CD4-positive, alpha-beta T cell treated with Interleukin-1 beta for 1 hour (primary cell): Measurements from ENCODE around the gene ATXN10.
"Not testable (repeated sequence)": the region's sequence is repeated elsewhere in the genome, so short reads cannot be mapped to it uniquely, and the experiment has no call there.

Experiments
- DNase-seq, 2 donors: peaks; one replicate each; pipeline ENCODE4 v3.0.0-alpha.2; 2020 to 2022

The ATXN10 gene

DNA sequence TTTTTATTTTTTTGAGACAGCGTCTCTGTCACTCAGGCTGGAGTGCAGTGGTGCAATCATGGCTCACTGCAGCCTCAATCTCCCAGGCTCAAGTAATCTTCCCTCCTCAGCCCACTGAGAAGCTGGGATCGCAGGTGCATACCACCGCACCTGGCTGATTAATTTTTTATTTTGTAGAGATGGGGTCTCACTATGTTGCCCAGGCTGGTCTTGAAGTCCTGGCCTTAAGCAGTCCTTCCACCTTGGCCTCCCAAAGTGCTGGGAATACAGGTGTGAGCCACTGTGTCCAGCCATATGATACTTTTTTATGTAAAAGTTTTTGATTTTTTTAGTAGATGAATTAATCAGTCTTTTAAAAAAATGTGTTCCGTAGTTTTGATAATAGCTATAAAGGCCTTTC, 42.8 kb downstream of the ATXN10 start:
- not testable (repeated sequence) for DNase-seq

DNA sequence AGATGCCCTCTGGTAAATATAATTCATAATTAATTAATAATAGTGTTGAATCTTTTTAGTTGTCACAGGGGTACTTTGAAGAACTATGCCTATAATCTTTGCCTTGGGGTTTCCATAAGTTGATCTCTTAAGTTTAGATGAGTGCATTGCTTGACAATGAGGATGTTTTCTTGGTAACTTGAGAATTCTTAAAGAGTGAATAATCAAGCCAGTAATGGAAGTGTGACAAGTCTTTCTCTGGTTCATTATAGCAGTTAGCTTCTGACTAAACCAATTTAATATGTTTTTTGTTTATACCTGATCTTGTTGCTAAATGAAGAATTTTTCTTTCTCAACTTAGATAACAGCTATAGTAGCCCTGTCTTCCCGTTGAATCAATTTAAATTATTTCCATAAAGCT, 46.2 kb downstream of the ATXN10 start:
- no peak for DNase-seq

DNA sequence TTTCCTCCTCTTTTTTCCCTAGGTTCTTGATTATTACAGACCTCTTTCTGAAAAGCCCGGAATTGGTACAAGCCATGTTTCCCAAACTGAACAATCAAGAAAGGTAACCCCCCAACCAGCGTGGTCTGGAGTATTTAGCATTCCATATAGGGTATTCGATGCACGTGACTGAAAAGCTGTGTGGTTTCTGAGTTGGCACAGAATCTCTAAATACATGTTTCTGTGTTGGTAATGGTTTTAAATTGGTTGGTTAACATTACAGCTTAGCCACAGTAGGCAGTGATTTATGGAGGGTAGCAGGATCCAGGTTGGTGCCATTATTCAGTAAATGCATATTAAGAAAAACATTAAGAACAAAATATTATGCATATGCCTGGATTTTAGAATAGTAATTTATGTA, 46.8 kb downstream of the ATXN10 start:
- no peak for DNase-seq

DNA sequence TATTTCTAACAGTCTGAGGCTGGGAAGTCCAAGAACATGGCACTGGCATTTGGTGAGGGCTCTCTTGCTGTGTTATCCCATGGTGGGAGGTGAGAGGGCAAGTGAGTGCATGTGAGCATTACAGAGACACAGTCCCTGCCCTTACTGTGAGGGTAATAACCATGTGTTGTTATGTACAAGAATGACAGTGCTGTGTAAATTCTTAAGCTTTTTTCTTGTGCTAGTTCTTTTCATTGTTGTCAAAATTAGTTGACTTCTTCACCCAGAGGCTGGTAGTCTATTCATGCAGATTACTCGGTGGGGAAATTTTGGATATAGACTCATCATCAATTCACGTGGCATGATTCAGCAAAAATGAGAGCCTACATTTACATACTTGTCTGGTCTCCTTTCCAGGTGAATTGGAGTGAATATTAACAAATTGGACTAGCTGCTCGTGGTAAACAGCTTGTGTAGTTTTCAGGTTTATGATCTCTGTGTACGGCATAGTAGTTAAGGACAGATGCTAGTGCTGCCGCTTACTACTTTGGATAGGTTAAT, 49.3 kb downstream of the ATXN10 start:
- no peak for DNase-seq

DNA sequence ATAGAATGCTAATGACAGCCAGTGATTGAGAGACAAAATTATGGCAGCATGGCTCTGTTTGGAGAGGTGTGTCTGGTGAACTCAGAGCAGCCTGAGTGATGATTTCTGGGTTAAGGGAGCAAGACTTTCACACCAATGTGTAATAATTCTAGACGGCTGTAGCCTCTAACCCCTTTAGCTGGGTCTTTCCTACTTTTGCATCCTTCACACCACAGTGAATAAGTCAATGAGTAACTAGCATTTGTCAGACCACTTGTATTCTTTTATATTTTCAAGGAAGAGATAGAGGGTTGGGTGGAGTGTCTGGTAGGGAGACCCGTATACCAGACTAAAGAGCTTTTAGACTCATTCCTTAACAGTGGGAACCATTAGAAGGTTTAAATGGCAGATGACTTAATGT, 50.4 kb downstream of the ATXN10 start:
- no peak for DNase-seq

DNA sequence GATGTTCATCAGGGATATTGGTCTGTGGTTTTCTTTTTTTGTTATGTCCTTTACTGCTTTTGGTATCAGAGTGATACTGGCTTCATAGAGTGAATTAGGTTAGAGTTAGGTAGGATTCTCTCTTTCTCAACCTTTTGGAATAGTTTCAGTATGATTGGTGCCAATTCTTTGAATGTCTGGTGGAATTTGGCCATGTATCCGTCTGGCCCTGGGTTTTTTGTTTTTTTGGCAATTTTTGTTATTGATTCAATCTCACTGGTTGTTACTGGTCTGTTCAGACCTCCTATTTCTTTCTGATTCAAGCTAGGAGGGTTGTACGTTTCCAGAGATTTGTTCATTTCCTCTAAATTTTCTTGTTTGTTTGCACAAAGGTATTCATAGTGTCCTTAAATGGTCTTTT, 54.4 kb downstream of the ATXN10 start:
- no peak for DNase-seq

DNA sequence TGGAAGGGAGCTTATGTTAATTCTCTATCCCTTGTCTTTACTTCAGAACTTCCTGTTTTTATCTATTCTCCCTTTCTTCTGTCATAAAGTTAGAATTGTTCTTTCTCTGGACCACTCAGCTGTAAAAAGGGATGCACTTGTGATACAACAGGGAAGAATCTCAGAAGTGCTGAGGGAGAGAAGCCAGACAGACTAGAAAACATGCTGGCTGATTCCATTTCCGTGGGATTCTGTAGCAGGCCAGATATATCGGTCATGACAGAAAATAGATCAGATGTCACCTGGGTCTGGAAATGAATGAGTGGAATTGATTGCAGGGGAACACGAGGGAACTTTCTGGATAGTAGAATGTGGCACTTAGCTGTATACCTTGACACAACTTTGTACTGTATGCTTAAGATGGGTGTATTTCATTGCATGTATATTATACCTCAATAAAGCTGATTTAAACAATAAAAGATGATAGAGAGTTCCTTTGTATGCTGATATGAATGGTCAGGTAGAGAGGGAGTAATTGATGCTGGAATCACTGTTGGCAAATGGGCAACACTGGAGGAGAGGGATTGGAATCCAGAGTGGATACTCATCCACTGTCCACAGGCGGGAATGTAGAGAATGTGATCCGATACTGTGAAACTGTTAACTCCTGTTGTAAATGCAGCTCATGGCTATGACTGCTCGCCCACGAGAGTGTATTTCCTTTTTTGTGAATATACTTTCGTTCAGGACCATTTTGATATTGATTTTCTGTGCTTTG, 59.6 kb downstream of the ATXN10 start:
- DNase-seq = no peak

DNA sequence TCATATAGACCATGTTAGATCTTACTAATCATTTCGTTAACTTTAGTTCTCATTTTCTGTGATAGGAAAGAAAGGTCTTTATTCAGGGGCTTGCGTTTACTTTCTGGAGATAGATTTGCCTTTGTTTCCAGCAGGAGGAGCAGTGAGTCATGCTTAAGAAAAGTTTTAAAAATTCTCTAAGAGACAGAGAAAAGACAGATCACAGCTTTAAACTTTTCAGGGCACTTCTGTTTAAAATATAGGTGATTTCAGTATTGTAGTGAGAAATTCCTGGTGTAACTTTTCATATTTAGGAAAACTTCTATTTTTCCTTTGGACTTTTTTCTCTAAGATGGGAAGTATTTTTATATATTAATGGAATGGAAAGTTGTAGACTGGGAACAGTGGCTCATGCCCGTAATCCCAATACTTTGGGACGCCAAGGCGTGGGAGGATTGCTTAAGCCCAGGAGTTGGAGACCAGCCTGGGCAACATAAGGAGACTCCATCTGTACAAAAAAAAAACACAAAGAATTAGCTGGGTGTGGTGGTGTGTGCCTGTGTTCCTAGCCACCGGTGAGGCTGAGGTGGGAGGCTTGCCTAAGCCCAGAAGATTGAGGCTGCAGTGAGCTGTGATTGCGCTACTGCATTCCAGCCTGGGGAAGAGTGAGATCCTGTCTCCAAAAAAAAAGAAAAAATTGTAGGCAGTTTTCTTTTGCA, 60.3 kb downstream of the ATXN10 start:
- DNase-seq = no peak

DNA sequence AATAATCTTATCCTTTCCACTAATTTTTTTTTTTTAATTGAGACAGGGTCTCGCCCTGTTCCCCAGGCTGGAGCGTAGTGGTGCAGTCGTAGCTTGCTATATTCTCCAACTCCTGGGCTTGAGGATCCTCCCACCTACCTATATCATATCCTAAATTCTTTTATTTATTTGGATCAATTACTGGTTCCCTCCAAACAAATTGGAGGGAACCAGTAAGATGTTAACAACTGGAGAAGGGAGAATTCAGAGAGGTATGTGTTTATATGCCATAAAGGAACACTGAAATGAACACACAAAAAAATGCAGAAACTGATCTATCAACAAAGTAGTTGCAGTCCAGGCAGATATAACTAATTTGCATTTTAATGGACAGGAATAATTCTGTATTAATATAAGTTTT, 63.6 kb downstream of the ATXN10 start:
- DNase-seq = no peak

DNA sequence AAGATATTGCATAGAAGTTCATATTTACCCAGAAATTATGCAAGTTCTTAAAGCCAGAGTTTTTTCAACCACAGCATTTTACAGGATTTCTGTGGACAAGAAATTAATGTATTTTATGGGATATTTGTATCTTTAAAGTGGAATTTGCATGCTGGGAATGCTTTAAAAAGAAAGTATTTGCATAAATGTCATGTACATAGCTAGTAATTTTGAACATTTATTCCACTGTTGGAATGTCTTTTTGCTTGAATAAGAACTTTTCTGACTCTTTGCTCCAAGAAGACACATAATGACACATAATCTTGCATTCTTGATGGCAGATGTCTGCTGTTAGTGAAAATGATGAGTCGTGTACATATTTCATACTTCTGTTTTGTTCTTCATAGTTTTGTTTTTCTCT, 66.6 kb downstream of the ATXN10 start:
- no peak for DNase-seq

DNA sequence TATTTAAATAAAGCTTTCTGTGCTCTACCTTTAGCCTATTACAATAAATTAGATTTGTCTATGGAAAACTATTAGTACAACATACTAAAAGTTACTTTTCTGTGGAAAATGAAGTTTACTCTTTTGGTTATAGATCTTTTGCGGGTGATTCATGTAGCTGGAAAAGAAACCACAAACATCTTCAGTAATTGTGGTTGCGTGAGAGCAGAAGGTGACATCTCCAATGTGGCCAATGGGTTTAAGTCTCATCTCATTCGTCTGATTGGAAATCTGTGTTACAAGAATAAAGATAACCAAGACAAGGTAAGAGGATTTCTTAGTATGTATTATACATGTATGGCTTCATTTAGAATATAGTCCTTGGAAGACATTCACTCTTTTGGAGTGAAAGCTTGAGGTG, 68.6 kb downstream of the ATXN10 start:
- DNase-seq = no peak

DNA sequence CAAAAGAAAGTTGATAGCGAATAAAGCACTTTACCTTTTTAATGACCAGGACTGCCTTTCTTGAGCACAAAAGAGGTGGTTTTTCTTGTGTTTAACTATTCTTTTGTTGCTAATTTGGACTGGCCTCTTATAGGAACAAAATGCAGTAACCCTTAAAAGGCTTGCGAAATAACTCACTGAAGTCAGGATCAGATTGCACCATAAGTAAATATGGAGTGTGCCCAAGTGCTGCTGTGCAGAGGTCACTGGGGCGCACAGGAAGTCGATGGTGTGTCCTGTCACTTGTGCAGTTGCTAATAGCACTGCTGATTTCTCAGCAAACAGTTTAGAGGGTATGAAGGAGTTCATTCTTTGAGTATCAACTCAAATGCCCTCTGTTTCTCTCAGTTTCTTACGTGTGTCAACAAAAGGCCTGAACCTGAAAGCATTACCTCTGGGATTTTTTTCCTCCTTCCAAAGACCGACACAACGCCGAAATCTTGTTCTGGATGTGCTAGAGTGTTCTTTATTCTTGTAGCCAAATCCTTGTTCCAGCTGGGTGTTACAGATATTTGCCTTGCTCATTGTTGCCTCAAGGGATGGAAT, 71.3 kb downstream of the ATXN10 start:
- peak in 1 of 2 donors; percentile 5 for DNase-seq

DNA sequence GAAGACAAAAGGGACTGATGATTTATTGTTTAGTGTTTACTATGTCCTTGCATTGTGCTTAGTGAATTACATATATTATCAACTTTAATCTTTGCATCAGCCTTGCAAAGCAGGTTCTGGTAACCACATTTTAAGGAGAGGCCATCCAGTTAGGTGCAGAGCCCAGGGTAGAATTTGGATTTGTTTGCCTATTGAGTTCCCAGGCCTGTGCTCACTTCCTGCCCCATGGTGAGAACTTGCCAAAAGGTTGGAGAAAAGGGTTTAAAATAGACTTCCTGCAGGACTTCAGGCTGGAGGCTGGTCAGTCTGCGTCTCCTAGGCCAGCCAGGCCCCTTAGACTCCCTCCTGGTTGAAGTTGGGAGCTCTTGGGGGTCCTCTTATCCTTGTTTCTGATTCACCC, 72.1 kb downstream of the ATXN10 start:
- DNase-seq = no peak

DNA sequence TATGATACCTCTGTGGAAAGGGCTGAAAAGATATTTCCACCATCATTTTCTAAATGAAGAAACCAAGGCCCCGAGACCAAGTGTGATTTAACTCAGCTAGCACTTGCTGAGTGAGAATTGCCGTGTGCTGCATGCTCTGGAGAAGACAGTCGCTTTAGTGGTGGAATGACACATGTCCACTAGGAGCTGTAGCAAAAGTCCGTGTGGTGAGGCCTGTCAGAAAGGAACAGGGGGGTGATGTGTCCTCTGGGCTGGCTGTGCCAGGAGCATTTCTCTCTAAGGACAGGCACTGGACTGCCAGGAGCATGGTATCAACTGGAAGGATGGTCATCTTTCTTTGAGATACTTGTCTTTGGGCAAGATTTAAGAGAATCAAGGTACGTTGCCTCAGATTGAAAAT, 72.8 kb downstream of the ATXN10 start:
- DNase-seq = no peak

DNA sequence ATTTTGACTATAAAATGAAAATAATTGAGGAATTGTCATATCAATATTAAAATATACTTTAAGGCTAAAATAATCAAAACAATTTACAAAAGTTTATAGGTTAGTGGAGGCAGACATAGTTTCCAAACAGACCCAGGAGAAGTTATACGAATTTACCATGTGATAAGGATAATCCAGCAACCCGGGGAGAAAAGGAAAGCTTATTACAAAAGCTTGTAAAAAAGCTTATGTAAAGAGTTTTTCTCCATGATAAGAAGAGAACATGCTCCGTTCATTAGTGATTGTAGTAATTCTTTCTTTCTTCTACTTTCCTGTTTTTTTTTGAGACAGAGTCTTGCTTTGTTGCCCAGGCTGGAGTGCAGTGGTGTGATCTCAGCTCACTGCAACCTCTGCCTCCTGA, 79.0 kb downstream of the ATXN10 start:
- DNase-seq = no peak

DNA sequence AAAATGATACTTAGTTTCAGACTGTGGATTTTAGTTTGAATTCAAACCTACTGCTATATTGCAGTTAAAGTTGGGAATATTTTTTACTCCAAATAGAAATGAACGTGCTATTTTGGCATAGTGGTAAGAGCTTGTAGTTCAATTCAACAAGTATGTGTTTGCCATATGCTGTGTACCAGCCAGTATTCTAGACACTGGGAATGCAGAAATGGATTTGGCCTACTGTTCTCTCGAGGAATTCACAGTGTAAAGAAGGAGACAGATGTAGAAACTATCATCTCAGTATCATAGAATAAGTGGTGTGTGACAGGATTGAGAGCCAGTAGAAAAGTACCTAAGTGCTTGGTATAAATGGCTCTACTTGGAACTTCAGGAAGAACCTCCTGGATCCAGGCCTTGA, 80.4 kb downstream of the ATXN10 start:
- no peak for DNase-seq

DNA sequence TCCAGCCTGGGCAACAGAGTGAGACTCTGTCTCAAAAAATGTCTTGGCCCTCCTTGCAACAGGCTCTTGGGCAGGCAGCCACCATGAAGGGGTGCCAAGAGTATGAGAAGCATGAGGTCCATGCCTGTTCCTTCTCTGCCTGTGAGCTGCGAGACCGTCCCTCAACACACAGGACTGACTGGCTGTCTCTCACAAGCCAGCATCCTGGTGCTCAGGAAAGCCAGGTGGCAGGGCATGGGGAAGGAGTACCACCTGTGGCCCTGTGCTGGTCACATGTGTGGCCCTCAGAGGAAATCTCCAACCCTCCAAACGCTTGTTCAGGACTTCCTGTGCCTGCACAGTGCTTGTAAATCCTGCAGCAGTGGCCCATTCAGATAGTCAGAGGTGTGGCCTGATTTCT, 83.2 kb downstream of the ATXN10 start:
- no peak for DNase-seq

DNA sequence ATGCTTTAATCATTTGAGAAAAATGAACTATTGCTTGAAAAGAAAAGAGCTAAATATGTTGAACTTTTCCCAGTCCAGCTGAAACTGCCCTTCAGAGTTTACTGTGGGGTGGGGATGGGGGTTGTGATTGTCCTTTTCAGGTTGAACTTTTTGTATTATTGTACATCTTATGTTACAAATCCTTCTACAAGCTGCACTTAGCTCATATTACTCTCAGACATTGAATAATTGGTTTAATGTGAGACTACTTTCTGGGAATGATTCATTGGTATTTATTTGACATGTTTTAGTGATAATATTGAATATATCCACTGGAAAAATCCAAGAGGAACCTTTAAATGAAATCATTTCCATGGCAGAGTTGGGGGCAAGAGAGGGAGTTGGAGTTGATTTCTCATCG, 84.9 kb downstream of the ATXN10 start:
- DNase-seq = no peak

DNA sequence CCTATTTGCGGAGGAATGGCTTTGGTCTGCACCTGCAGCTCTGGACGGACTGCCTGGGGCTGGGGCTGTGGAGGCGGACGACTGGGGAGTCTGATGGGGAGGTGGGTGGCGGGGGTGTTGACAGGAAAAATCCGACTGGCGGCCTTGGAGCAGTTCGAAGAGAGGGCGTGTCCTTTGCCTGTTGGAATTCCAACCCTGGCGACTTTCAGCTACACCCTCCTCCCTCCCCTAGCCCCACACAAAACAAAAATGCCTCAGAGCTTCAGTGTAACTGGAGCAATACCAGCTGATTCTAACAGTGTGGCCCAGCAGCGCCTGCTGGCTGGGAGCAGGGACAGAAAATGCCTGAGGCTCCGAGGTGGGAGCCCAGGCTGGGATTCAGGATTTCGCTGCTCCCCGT, 85.4 kb downstream of the ATXN10 start:
- no peak for DNase-seq

DNA sequence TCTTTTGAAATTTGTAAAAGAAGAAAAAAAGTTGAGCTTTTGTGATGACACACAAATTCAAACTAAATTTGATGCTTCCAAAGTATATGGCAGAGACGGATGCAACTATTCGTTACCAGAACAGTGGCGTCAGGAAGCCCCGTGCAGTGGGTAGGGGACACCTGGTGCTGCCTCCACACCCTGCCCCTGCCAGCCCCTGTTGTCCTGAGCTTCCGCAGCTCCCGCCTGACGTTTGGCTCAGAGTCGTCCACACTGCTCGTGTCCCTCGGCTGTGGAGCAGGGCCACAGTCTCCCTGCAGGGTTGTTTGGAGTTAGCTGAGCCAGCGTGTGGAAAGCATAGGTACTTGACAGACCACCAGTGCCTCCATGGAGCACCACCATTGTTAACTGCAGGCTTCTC, 86.3 kb downstream of the ATXN10 start:
- no peak for DNase-seq

DNA sequence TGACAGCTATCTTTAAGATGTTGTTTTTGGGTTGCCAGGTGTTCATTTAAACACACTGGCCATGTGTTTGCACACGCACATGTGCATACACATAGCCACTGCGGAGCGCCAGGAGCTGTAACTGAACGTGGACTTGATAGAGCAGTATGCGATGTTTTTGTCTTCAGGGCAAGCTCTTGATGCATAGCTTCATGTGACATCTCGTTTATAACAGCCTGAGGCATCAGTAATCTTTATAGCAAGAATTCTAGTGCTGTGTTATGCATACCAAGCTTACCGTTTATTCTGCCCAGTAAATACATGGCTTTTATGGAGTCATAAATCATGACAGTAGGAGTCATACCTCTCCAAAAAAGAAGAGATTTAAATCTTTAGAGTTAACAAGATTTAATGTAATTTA, 87.0 kb downstream of the ATXN10 start:
- no peak for DNase-seq

DNA sequence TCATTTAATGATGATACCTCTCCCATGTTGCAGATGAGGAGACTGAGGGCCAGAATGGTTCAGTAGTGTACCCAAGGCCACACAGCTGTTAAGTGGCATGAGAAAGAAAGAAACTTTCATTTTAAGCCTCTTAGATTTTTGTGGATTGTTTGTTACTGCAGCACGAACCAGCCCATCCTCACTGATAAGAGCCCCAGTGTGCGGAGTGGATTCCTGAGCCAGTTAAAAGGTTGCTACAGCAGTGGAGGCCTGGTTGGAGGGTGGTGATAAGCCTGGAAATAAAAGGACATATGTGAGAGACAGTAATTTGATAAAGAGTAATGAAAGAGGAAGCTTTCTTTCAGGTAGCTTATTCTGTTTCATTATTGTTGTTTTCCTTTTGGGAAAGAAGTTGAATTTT, 89.0 kb downstream of the ATXN10 start:
- DNase-seq = no peak

DNA sequence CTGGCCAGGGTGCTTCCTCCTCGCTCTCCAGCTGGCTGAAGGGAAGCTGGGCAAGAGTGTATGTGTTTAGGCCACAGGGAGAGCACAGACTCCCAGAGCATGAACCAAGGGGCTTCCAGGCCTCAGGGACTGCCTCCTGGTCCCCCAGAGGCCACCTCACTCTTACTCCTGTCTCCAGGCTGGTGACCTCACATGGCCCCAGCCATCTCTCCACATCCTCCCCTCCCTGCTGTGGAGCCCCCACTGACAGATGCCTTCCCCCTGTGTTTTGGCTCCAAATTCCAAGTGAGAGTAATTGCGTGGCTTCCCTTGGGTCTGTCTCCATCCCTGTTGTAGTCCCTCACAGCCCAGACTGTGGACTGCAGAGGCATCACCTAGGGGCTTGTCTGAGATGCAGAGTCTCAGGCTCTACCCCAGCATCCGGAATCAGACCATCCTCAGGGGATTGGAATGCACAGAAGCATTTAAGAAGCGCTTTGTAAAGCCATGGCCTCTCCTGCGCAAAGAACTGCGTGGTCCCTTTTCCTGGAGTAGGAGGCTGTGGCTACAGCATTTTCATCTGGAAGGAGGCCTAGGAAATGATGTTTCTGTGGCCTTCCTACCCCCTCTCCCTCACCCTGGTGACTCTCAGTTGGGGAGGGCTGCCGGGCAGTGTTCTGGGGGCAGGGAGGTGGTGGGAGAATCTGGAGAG, 91.1 kb downstream of the ATXN10 start:
- no peak for DNase-seq

DNA sequence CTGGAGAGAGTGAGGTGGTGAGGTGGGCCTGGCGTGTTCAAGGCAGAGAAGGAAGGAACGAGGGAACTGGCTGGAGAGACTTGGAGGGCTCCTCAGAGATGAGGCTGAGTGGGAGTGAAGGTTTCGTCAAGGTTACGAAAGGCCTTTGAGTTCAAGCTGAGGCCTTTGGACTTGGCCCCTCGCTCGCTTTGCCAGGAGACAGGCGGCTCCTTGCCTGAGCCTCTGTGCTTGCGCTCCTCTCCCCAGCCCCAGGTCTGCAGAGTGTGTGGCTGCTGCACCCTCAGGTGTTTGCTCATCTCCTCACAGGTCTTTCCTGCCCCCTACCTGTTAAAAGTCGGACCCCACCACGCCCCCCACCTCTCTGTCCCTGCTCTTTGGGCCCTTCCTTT, 91.6 kb downstream of the ATXN10 start:
- no peak for DNase-seq
